T-helper 2 cell (primary cell): Measurements from ENCODE around the gene IDH2.

Experiments used
- DNase-seq, 5 experiments: peaks; one replicate each; pipeline versions ENCODE4 v3.0.0 to v3.0.0-alpha.2; 2012 to 2022

The IDH2 gene

GRCh38 chr15:90062973-90063769 is 39.1 kb downstream of the IDH2 start:
- DNase-seq, result no peak

GRCh38 chr15:90062462-90062932 is 39.8 kb downstream of the IDH2 start:
- peak in 2 of 5 experiments; percentile 26 to 38 for DNase-seq

- peak in 4 of 5 experiments; percentile 20 to 89 (median 32) for DNase-seq
These were observed 40.2 kb downstream of the IDH2 start for GRCh38 chr15:90062023-90062442.

- no peak for DNase-seq
These were observed 41.5 kb downstream of the IDH2 start for GRCh38 chr15:90060797-90061196.

- DNase-seq, result peak; percentile 32 to 94 (median 50)
These were observed 42.9 kb downstream of the IDH2 start for GRCh38 chr15:90059208-90059985.

- no peak for DNase-seq
These were observed 43.5 kb downstream of the IDH2 start for GRCh38 chr15:90058775-90059174.

GRCh38 chr15:90058308-90058707 is 44.0 kb downstream of the IDH2 start:
- no peak for DNase-seq

GRCh38 chr15:90056529-90056928 is 45.7 kb downstream of the IDH2 start:
- DNase-seq, result no peak

- DNase-seq, result no peak
These were observed 47.1 kb downstream of the IDH2 start for GRCh38 chr15:90055182-90055581.

GRCh38 chr15:90054618-90055097 is 47.6 kb downstream of the IDH2 start:
- DNase-seq, result no peak

GRCh38 chr15:90053685-90054466 is 48.4 kb downstream of the IDH2 start:
- DNase-seq, result no peak

GRCh38 chr15:90051874-90052273 is 50.4 kb downstream of the IDH2 start:
- no peak for DNase-seq

- DNase-seq, result no peak
These were observed 52.3 kb downstream of the IDH2 start for GRCh38 chr15:90049666-90050604.

GRCh38 chr15:90049030-90049429 is 53.2 kb downstream of the IDH2 start:
- no peak for DNase-seq

- no peak for DNase-seq
These were observed 54.2 kb downstream of the IDH2 start for GRCh38 chr15:90047956-90048575.

- DNase-seq, result no peak
These were observed 55.3 kb downstream of the IDH2 start for GRCh38 chr15:90046911-90047392.

GRCh38 chr15:90046289-90046688 is 56.0 kb downstream of the IDH2 start:
- no peak for DNase-seq

- no peak for DNase-seq
These were observed 57.3 kb downstream of the IDH2 start for GRCh38 chr15:90044916-90045371.

GRCh38 chr15:90044191-90044590 is 58.1 kb downstream of the IDH2 start:
- DNase-seq, result no peak

GRCh38 chr15:90043530-90044010 is 58.7 kb downstream of the IDH2 start:
- DNase-seq, result no peak
